ENCODE measurements around the gene PYCR2. TPM values are rescaled to one million over a fixed set of nuclear protein-coding genes. Genes with fewer than 3 reads are reported as not detected.

PYCR2 gene
- total and polyA plus RNA-seq, 10 of the 15 experiments (the other 5 are each of a cell fraction or from before 2014, with no cell fraction given) = 1.7 to 81.8 (median 54.9) TPM

DNA sequence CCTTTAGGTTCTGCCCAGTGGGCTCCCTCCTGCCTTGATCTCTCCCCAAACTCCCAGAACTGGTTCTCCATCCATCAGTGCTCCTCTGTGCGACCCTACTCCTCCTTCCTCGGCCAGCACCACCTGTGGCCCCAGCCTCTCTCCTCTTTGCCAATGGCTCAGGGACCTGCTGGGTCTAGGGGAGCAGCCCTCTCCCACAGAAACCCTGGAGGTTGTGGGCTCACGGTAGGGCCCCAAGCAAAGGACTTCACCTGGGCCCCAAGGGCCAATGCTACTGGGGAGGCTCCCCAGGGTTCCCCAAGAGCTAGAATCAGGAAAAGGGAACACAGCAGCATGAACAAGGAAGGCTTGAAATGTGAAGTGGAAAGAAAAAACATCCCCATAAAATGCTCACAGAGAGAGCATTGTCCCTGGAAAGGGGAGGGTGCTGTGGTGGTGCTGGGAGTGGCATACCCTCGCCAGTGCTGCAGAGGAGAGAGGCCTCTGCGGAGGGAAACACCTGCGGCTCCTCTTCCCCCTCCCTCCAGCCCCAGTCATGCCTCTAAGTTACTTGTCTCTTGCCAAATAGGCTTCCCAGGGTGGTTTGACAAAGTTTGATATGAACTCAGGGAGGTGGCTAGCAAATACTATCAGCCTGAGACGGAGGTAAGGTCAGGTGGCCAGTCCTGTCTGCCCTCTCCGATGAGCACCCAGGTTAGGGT lies 44.4 kb downstream of the PYCR2 start (continued):
- TF ChIP-seq, protein P1, sequence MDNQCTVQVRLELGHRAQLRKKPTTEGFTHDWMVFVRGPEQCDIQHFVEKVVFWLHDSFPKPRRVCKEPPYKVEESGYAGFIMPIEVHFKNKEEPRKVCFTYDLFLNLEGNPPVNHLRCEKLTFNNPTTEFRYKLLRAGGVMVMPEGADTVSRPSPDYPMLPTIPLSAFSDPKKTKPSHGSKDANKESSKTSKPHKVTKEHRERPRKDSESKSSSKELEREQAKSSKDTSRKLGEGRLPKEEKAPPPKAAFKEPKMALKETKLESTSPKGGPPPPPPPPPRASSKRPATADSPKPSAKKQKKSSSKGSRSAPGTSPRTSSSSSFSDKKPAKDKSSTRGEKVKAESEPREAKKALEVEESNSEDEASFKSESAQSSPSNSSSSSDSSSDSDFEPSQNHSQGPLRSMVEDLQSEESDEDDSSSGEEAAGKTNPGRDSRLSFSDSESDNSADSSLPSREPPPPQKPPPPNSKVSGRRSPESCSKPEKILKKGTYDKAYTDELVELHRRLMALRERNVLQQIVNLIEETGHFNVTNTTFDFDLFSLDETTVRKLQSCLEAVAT (IDR thresholded peaks at IDR 0.05) = no peak
- TF ChIP-seq, protein P2, sequence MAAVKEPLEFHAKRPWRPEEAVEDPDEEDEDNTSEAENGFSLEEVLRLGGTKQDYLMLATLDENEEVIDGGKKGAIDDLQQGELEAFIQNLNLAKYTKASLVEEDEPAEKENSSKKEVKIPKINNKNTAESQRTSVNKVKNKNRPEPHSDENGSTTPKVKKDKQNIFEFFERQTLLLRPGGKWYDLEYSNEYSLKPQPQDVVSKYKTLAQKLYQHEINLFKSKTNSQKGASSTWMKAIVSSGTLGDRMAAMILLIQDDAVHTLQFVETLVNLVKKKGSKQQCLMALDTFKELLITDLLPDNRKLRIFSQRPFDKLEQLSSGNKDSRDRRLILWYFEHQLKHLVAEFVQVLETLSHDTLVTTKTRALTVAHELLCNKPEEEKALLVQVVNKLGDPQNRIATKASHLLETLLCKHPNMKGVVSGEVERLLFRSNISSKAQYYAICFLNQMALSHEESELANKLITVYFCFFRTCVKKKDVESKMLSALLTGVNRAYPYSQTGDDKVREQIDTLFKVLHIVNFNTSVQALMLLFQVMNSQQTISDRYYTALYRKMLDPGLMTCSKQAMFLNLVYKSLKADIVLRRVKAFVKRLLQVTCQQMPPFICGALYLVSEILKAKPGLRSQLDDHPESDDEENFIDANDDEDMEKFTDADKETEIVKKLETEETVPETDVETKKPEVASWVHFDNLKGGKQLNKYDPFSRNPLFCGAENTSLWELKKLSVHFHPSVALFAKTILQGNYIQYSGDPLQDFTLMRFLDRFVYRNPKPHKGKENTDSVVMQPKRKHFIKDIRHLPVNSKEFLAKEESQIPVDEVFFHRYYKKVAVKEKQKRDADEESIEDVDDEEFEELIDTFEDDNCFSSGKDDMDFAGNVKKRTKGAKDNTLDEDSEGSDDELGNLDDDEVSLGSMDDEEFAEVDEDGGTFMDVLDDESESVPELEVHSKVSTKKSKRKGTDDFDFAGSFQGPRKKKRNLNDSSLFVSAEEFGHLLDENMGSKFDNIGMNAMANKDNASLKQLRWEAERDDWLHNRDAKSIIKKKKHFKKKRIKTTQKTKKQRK (IDR thresholded peaks at IDR 0.05; ENCODE audit: low read depth, low read length) = no peak
- TF ChIP-seq SMAD1 (IDR thresholded peaks at IDR 0.05; ENCODE audit: low read depth, partially characterized antibody) (no peak), SUZ12 (IDR thresholded peaks at IDR 0.05; ENCODE audit: unreplicated experiment) (no peak), ZBED1 (IDR thresholded peaks at IDR 0.05; ENCODE audit: borderline replicate concordance) (no peak)
- TF ChIP-seq, protein P3, sequence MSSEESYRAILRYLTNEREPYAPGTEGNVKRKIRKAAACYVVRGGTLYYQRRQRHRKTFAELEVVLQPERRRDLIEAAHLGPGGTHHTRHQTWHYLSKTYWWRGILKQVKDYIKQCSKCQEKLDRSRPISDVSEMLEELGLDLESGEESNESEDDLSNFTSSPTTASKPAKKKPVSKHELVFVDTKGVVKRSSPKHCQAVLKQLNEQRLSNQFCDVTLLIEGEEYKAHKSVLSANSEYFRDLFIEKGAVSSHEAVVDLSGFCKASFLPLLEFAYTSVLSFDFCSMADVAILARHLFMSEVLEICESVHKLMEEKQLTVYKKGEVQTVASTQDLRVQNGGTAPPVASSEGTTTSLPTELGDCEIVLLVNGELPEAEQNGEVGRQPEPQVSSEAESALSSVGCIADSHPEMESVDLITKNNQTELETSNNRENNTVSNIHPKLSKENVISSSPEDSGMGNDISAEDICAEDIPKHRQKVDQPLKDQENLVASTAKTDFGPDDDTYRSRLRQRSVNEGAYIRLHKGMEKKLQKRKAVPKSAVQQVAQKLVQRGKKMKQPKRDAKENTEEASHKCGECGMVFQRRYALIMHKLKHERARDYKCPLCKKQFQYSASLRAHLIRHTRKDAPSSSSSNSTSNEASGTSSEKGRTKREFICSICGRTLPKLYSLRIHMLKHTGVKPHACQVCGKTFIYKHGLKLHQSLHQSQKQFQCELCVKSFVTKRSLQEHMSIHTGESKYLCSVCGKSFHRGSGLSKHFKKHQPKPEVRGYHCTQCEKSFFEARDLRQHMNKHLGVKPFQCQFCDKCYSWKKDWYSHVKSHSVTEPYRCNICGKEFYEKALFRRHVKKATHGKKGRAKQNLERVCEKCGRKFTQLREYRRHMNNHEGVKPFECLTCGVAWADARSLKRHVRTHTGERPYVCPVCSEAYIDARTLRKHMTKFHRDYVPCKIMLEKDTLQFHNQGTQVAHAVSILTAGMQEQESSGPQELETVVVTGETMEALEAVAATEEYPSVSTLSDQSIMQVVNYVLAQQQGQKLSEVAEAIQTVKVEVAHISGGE (CRISPR knock-in tag; IDR thresholded peaks at IDR 0.05) = no peak
